HCT116 (cell line): Measurements from ENCODE around the gene KRTAP5-9. TPM values are rescaled to one million over a fixed set of nuclear protein-coding genes. Genes with fewer than 3 reads are reported as not detected.

Experiments
- ATAC-seq: fragments of 200-7000 bp; cut with Tn5 transposase; 2 replicates; pipeline ENCODE4 v1.9.1; 2020; ENCODE audit warnings: mild to moderate bottlenecking, moderate library complexity
- BruUV-seq: library from RNA; stranded (reverse); fragments of 400-500 nt; replicated peaks from 2 replicates; lab custom pipeline; 2021; lab: Mats Ljungman, UMichigan
- CTCF ChIA-PET: fragments of 300-600 bp; sonication (Branson Sonifier 250); formaldehyde crosslinking; loops from one replicate; lab custom pipeline; 2021; ENCODE audit warnings: antibody characterized with exemption; lab: Charles Lee
- POLR2A ChIA-PET: fragments of 300-600, 350-600 bp; sonication (Branson Sonifier 250); formaldehyde crosslinking; loops from one replicate; lab custom pipeline; 2021; ENCODE audit warnings: antibody characterized with exemption; lab: Charles Lee
- RAD21 ChIA-PET, 2 experiments: fragments of 300-600 bp; sonication (Branson Sonifier 250); formaldehyde crosslinking; loops; one replicate each; lab custom pipeline; 2023; ENCODE audit warnings: low total read pairs in 2 of 2; ENCODE audit not compliant: uncharacterized antibody in 2 of 2, unreplicated experiment in 2 of 2, low non-redundant PET in 1 of 2; lab: Charles Lee
- DNase-seq: peaks from one replicate; pipeline ENCODE4 v3.0.0-alpha.2; 2010; ENCODE audit warnings: low read depth, low spot score
- H2AFZ ChIP-seq: fragments of 200-600 bp; shearing (Covaris generic), sonication (generic); 2 replicates; pipeline ENCODE4 v1.6.1; 2017; ENCODE audit warnings: low read depth, mixed run types, mixed read lengths, antibody characterized with exemption, low read length; ENCODE audit not compliant: poor library complexity, severe bottlenecking
- H3K27ac ChIP-seq: 2 replicates; pipeline ENCODE4 v1.5.1; 2012; ENCODE audit warnings: low read depth, low read length
- H3K27me3 ChIP-seq: fragments of 200-600 bp; sonication (generic); 2 replicates; pipeline ENCODE4 v1.6.1; 2016; ENCODE audit warnings: mixed run types, low read length, mixed read lengths; ENCODE audit not compliant: insufficient read depth
- H3K36me3 ChIP-seq, 2 experiments: fragments of 200-500 bp in 1 of 2; fragments of 200-600 bp in 1 of 2; sonication (Bioruptor generic) in 1 of 2; sonication (generic) in 1 of 2; 2 replicates each; pipeline versions ENCODE4 v1.5.1 to v1.6.1; 2014 to 2016; ENCODE audit warnings: low read length in 2 of 2, inconsistent platforms in 1 of 2, mixed read lengths in 1 of 2, mixed run types in 1 of 2; ENCODE audit not compliant: insufficient read depth in 2 of 2, control insufficient read depth in 1 of 2
- H3K4me1 ChIP-seq, 2 experiments: fragments of 200-600 bp in 1 of 2; sonication (generic) in 1 of 2; 2 replicates each; pipeline versions ENCODE4 v1.5.1 to v1.6.1; 2012 to 2017; ENCODE audit warnings: low read length in 2 of 2, inconsistent platforms in 1 of 2, mild to moderate bottlenecking in 1 of 2, mixed read lengths in 1 of 2, mixed run types in 1 of 2, moderate library complexity in 1 of 2; ENCODE audit not compliant: insufficient read depth in 2 of 2, control insufficient read depth in 1 of 2
- H3K4me2 ChIP-seq: fragments of 200-600 bp; sonication (generic); 2 replicates; pipeline ENCODE4 v1.6.1; 2017; ENCODE audit warnings: mixed run types, low read length, mixed read lengths
- H3K4me3 ChIP-seq, 2 experiments: fragments of 200-600 bp in 1 of 2; sonication (generic) in 1 of 2; replicated peaks in 1 of 2; 2 replicates each; pipeline ENCODE4 v1.5.1; 2011 to 2016; ENCODE audit warnings: low read length in 2 of 2, control low read depth in 1 of 2, low read depth in 1 of 2, mild to moderate bottlenecking in 1 of 2, mixed read lengths in 1 of 2, mixed run types in 1 of 2
- H3K79me2 ChIP-seq: fragments of 200-600 bp; sonication (generic); 2 replicates; pipeline ENCODE4 v1.6.1; 2017; ENCODE audit warnings: mild to moderate bottlenecking, mixed run types, low read length, moderate library complexity, mixed read lengths; ENCODE audit not compliant: insufficient read depth
- H3K9ac ChIP-seq: fragments of 200-600 bp; sonication (generic); 2 replicates; pipeline ENCODE4 v1.6.1; 2016; ENCODE audit warnings: low read length, mixed read lengths
- H3K9me2 ChIP-seq: fragments of 200-600 bp; sonication (generic), shearing (Covaris generic); 2 replicates; pipeline ENCODE4 v1.6.1; 2017; ENCODE audit warnings: mixed run types, mild to moderate bottlenecking, moderate library complexity; ENCODE audit not compliant: insufficient read depth
- H3K9me3 ChIP-seq, 2 experiments: fragments of 200-500 bp in 1 of 2; fragments of 200-600 bp in 1 of 2; sonication (Bioruptor generic) in 1 of 2; sonication (generic) in 1 of 2; 2 replicates each; pipeline ENCODE4 v1.6.1; 2014 to 2017; ENCODE audit warnings: low read length in 2 of 2, mixed read lengths in 2 of 2, inconsistent platforms in 1 of 2, low read depth in 1 of 2, mild to moderate bottlenecking in 1 of 2, mixed run types in 1 of 2, moderate library complexity in 1 of 2; ENCODE audit not compliant: control insufficient read depth in 1 of 2, insufficient read depth in 1 of 2
- H4K20me1 ChIP-seq: fragments of 200-600 bp; sonication (generic), shearing (Covaris generic); 2 replicates; pipeline ENCODE4 v1.6.1; 2017; ENCODE audit warnings: mixed run types, mild to moderate bottlenecking, moderate library complexity; ENCODE audit not compliant: insufficient read depth
- CBX3 ChIP-seq: IDR thresholded peaks from 2 replicates; pipeline ENCODE4 v1.6.1; 2012; ENCODE audit warnings: low read depth
- EZH2 ChIP-seq: fragments of 200-600 bp; sonication (generic); IDR thresholded peaks from 2 replicates; pipeline ENCODE4 v1.6.1; 2017; ENCODE audit warnings: antibody characterized with exemption, mixed run types
- FOSL1 ChIP-seq: IDR thresholded peaks from 2 replicates; pipeline ENCODE4 v1.6.1; 2012; ENCODE audit warnings: low read depth
- POLR2AphosphoS5 ChIP-seq: IDR thresholded peaks from 2 replicates; pipeline ENCODE4 v1.6.1; 2011; ENCODE audit warnings: mild to moderate bottlenecking, low read depth, low read length, moderate library complexity
- SIN3A ChIP-seq: IDR thresholded peaks from 2 replicates; pipeline ENCODE4 v1.6.1; 2012; ENCODE audit warnings: low read depth
- SP1 ChIP-seq: IDR thresholded peaks from 2 replicates; pipeline ENCODE4 v1.6.1; 2012; ENCODE audit warnings: low read depth
- SRF ChIP-seq: IDR thresholded peaks from 2 replicates; pipeline ENCODE4 v1.6.1; 2012; ENCODE audit warnings: low read depth
- YY1 ChIP-seq: IDR thresholded peaks from 2 replicates; pipeline ENCODE4 v1.6.1; 2011; ENCODE audit warnings: low read length, low read depth, moderate library complexity, mild to moderate bottlenecking; ENCODE audit not compliant: insufficient replicate concordance; ENCODE audit errors: extremely low read depth
- ZFX ChIP-seq: fragments of 450-650 bp; IDR thresholded peaks from 2 replicates; pipeline ENCODE4 v1.6.1; 2017
- ZNF274 ChIP-seq: fragments of 200-500 bp; sonication (Bioruptor generic); IDR thresholded peaks from 2 replicates; pipeline ENCODE4 v1.6.1; 2014; ENCODE audit warnings: mild to moderate bottlenecking, low read depth, low read length, inconsistent platforms
- intact Hi-C: fragments of 100-400 bp; cut with micrococcal nuclease; formaldehyde crosslinking; loops from 2 replicates; pipeline ENCODE4 v1.10.0; 2022
- total RNA-seq: library from RNA; stranded (reverse); gene quantifications from one replicate; pipeline ENCODE4 v1.2.1, GENCODE V29; 2021; ENCODE audit not compliant: unreplicated experiment
- TF ChIP-seq, protein P1 (sequence below): IDR thresholded peaks from 2 replicates; pipeline ENCODE4 v1.6.1; 2012; ENCODE audit warnings: low read depth

Gene KRTAP5-9
- total RNA-seq, 1 experiment from 2014 or later: 0.27 TPM

- Histone ChIP-seq H3K9me3 (no peaks in the 10 kb centered on the region), H4K20me1 (no peaks in the 10 kb centered on the region), H3K36me3 (no peaks in the 10 kb centered on the region), H3K27me3 (peaks cover 1% of the 10 kb centered on the region; the same call in 1 of the 2 replicates), H3K4me1 (no peaks in the 10 kb centered on the region), H3K9me2 (no peaks in the 10 kb centered on the region), H3K4me2 (no peak overlapping the region), H3K27ac (no peak overlapping the region), H3K4me3 (no peak overlapping the region), H2AFZ (no peak overlapping the region), H3K9ac (no peak overlapping the region), H3K79me2 (no peaks in the 10 kb centered on the region)
- ChIA-PET CTCF (no interaction called here), POLR2A (no interaction called here), RAD21 (no interaction called here)
- BruUV-seq: no TSS peak
- no peak for TF ChIP-seq CBX3
- TF ChIP-seq, protein P1, sequence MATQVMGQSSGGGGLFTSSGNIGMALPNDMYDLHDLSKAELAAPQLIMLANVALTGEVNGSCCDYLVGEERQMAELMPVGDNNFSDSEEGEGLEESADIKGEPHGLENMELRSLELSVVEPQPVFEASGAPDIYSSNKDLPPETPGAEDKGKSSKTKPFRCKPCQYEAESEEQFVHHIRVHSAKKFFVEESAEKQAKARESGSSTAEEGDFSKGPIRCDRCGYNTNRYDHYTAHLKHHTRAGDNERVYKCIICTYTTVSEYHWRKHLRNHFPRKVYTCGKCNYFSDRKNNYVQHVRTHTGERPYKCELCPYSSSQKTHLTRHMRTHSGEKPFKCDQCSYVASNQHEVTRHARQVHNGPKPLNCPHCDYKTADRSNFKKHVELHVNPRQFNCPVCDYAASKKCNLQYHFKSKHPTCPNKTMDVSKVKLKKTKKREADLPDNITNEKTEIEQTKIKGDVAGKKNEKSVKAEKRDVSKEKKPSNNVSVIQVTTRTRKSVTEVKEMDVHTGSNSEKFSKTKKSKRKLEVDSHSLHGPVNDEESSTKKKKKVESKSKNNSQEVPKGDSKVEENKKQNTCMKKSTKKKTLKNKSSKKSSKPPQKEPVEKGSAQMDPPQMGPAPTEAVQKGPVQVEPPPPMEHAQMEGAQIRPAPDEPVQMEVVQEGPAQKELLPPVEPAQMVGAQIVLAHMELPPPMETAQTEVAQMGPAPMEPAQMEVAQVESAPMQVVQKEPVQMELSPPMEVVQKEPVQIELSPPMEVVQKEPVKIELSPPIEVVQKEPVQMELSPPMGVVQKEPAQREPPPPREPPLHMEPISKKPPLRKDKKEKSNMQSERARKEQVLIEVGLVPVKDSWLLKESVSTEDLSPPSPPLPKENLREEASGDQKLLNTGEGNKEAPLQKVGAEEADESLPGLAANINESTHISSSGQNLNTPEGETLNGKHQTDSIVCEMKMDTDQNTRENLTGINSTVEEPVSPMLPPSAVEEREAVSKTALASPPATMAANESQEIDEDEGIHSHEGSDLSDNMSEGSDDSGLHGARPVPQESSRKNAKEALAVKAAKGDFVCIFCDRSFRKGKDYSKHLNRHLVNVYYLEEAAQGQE: no peak
- TF ChIP-seq EZH2: no peak
- TF ChIP-seq FOSL1: no peak
- no peak for TF ChIP-seq SP1
- TF ChIP-seq SRF: no peak
- TF ChIP-seq YY1: no peak
- TF ChIP-seq SIN3A: no peak
- TF ChIP-seq ZFX: no peak
- TF ChIP-seq POLR2AphosphoS5: no peak
- no peak for TF ChIP-seq ZNF274
- DNase-seq: no peak
- intact Hi-C loops: no loop called here
- no peak for ATAC-seq
These were observed 7.3 kb downstream of the KRTAP5-9 start for GRCh38 chr11:71555508-71555907.
